ENCODE measurements around the gene CDH10.

Gene CDH10

GRCh38 chr5:24505258-24505657 is 139.5 kb downstream of the CDH10 start:
- DNase-seq (ENCODE audit: low read depth), result no peak
- TF ChIP-seq CTCF (IDR thresholded peaks at IDR 0.05; ENCODE audit: control insufficient read depth, extremely low read depth, insufficient read depth), result no peak
- no peak overlapping the region for H3K4me3 ChIP-seq (ENCODE audit: low read depth, low read length)

- no peak for TF ChIP-seq CTCF (IDR thresholded peaks at IDR 0.05; ENCODE audit: control insufficient read depth, extremely low read depth, insufficient read depth)
- DNase-seq (ENCODE audit: low read depth), result no peak
- no peak overlapping the region for H3K4me3 ChIP-seq (ENCODE audit: low read depth, low read length)
These were observed 147.1 kb downstream of the CDH10 start for GRCh38 chr5:24497591-24498157.

- no peak for TF ChIP-seq CTCF (IDR thresholded peaks at IDR 0.05; ENCODE audit: control insufficient read depth, extremely low read depth, insufficient read depth)
- no peak for DNase-seq (ENCODE audit: low read depth)
- H3K4me3 ChIP-seq (ENCODE audit: low read depth, low read length), result no peak overlapping the region
These were observed 147.6 kb downstream of the CDH10 start for GRCh38 chr5:24497145-24497544.

GRCh38 chr5:24496268-24496667 is 148.5 kb downstream of the CDH10 start:
- no peak for DNase-seq (ENCODE audit: low read depth)
- no peak overlapping the region for H3K4me3 ChIP-seq (ENCODE audit: low read depth, low read length)

GRCh38 chr5:24492229-24492628 is 152.5 kb downstream of the CDH10 start:
- no peak overlapping the region for H3K4me3 ChIP-seq (ENCODE audit: low read depth, low read length)
- no peak for TF ChIP-seq CTCF (IDR thresholded peaks at IDR 0.05; ENCODE audit: control insufficient read depth, extremely low read depth, insufficient read depth)
- DNase-seq (ENCODE audit: low read depth), result no peak

More at GRCh38 chr5:24496268-24496667, 148.5 kb downstream of the CDH10 start:
- no peak for TF ChIP-seq CTCF (IDR thresholded peaks at IDR 0.05; ENCODE audit: control insufficient read depth, extremely low read depth, insufficient read depth)

- DNase-seq (ENCODE audit: low read depth), result no peak
- no peak overlapping the region for H3K4me3 ChIP-seq (ENCODE audit: low read depth, low read length)
- no peak for TF ChIP-seq CTCF (IDR thresholded peaks at IDR 0.05; ENCODE audit: control insufficient read depth, extremely low read depth, insufficient read depth)
These were observed 153.3 kb downstream of the CDH10 start for GRCh38 chr5:24491490-24491889.
